GM19324 (cell line): ENCODE results near the gene TMEM79.
"Not testable (repeated sequence)": the region's sequence is repeated elsewhere in the genome, so short reads cannot be mapped to it uniquely, and the experiment has no call there.

ENCODE experiments used
- ATAC-seq: cut with Tn5 transposase; IDR thresholded peaks from one replicate; pipeline ENCODE4 v1.9.1; 2021; ENCODE audit warnings: mild to moderate bottlenecking, moderate library complexity; ENCODE audit not compliant: unreplicated experiment, low FRiP score

Gene TMEM79

DNA sequence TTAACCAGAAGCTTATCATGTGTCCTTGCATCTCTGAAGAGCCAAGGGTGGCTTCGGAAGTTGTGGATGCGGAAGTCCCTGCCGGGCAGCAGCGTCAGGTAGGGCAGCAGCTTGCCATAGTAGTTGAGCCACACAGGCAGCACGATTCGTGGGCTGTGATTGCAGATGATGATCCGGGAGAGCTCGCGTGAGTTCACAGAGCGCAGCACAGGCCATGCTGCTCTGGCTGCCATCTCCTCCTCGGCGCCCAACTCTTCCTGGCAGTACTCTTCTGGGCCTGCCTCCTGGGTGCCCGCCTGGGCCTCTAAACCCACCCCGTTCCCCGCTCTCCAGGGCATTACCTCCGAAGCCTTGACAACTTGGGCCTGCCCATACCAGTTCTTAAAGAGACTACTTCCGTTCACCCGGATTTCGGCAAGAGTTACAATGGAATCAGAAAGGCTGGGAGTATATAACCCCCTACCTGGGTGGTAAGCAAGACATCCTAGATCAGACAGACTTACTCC is 14.8 kb downstream of the TMEM79 start, which contains the start of gene VHLL:
VHLL (minus strand) TSS at position 456 of the 506 bp plus-strand sequence; CDS start at position 338, 118 bp downstream.
- ATAC-seq, result no peak

GRCh38 chr1:156303241-156303640 is 19.1 kb downstream of the TMEM79 start:
- ATAC-seq, result no peak

- ATAC-seq, result no peak
Observed at GRCh38 chr1:156305215-156305614, 21.1 kb downstream of the TMEM79 start.

- no peak for ATAC-seq
Observed at GRCh38 chr1:156308078-156308477, 24.0 kb downstream of the TMEM79 start.

DNA sequence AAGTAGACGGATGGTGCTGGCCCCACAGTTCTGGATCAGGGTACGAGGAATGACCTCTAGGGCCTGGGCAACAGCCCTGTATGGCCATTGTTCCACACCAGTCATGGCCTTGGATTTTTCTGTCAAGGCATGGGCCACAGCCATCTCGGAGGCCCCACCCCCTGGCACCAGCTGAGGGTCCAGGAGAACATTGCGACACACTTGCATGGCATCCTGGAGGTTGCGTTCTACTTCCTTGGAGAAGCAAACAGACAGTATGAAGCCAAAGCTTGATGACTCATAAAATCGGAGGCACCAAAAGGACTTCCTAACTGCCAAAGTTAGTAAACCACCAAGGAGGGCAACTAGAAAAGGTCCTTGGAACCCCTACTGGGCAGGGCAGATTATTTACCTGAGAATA is 26.8 kb downstream of the TMEM79 start:
- ATAC-seq, result no peak

DNA sequence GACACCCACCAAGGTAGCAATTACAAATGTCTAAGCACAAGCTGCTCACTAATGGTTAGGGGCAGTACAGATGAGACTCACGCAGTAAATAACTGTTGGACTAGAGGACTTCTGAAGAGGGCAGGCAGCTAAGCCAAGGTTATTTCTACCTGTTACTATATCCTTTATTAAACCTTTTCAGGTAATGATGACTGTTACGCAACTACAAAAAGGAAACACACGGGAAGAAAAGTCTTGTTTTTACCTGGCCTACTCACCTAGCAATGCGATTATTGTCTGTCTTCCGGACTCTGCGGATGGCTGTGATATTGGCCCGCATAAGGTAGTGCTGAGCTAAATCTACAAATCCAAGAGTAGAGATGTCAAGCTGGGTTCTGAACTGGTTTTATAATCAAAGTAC is 32.8 kb downstream of the TMEM79 start:
- ATAC-seq, result no peak

DNA sequence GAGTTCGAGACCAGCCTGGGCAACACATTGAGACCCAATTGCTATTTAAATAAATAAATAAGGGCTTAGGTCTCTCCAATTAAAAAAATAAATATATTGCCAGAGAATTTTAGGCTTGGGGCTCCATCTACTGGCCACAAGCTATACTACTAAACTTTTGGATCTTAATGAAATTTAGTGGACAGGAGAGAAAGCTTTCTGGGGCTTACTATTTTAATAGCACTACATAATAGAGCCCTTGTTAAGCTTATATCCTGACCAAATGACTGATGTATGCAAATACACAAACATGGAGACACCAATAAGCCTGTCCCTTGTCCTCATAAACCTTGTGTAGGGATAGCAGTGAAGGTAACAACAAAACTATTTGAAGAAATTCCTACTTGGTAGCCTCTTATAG is 35.5 kb downstream of the TMEM79 start:
- no peak for ATAC-seq

DNA sequence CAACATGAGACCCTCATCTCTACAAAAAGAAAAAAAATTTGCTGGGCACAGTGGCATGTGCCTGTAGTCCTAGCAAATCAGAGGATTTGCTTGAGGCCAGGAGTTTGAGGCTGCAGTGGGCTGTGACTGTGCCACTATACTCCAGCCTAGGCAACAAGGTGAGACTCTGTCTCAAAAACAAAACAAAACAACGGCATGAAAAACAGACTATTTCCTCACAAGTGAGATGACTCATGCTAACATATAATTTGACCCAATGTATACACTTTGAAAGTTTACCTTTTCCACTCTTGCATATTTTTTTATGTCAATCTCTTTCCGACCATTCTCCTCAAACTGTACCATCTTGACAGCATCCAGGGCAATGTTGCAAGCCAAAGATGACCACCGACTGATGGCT is 36.4 kb downstream of the TMEM79 start:
- no peak for ATAC-seq

- not testable (repeated sequence) for ATAC-seq
Observed at GRCh38 chr1:156323179-156323578, 39.1 kb downstream of the TMEM79 start.

GRCh38 chr1:156336242-156336641 is 52.1 kb downstream of the TMEM79 start:
- ATAC-seq, result no peak

DNA sequence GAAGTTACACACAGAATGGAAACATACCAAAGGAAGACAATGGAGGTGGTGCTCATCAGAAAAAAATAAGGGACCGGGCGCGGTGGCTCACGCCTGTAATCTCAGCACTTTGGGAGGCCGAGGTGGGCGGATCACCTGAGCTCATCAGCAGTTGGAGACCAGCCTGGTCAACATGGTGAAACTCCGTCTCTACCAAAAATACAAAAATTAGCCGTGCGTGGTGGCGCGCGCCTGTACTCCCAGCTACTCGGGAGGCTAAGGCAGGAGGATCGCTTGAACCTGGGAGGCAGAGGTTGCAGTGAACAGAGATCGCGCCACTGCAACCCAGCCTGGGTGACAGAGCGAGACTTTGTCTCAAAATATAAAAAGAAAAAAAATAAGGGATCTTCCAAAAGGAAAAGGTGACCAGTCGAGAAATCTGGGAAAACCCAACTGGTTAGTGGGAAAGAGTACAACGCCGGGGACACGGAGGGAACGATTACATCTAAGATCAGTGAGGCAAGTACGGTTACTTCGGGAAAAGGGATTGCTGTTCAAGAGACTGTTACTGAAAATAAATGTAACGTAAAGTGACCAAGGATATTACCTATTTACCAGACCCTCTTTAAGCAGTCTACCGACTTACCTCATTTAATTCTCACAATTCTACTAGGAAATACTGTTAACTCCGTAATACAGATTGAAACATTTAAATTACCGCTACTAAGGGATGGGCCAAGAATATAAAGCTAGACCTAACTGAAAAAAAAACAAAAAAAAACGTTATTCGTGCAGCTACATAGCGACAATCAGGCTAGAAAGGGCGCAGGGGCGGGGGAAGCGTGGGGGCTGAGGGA is 53.1 kb downstream of the TMEM79 start:
- no peak for ATAC-seq

DNA sequence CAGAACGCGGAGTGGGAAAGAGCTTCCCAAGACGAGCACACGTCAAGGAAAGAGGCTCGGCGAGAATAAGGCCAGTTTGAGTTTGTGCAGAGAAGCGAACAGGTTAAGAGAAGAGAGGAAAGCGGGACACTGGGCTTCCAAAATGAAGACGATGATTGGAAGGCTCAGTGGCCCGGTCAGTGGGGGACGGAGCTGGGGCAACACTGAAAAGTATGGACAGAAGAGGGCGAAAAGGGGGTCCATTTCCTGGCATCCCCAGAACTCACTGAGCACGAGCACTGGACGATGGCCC is 53.7 kb downstream of the TMEM79 start:
- peak; percentile 7 for ATAC-seq

GRCh38 chr1:156338180-156338976 is 54.3 kb downstream of the TMEM79 start, which contains the start of the genes CCT3 and TSACC:
CCT3 (minus strand) TSS chr1:156338292; CDS start chr1:156338184, 108 bp downstream.
TSACC (plus strand) TSS chr1:156338526; CDS start chr1:156339758, 1,232 bp downstream.
- peak; percentile 93 for ATAC-seq
